ENCODE results near the gene RNASE4. TPM values are rescaled to one million over a fixed set of nuclear protein-coding genes. Genes with fewer than 3 reads are reported as not detected.

The RNASE4 gene
- total RNA-seq, 2 experiments from 2014 or later: 0.11 to 0.38 TPM

- DNase-seq: no peak
- peaks cover 77% of the 10 kb centered on the region for H3K27me3 Mint-ChIP-seq
- H3K36me3 ChIP-seq (ENCODE audit: insufficient read depth, low read length): no peaks in the 10 kb centered on the region
- ChIA-PET POLR2A (no interaction called here), CTCF (interaction anchor here (0.6 kb wide), 1 partner anchor 43 kb away, joined by 3 read pairs; no protein-coding TSS in a partner anchor)
- no peak overlapping the region for H3K4me3 ChIP-seq (ENCODE audit: low read length)
- no peak overlapping the region for H3K27ac Mint-ChIP-seq
- H3K9me3 ChIP-seq (ENCODE audit: control insufficient read depth in 1 of 2, insufficient read depth in 1 of 2, low read length in 2 of 2): peaks cover 0 to 6% of the 10 kb centered on the region in 2 experiments
- TF ChIP-seq CTCF (IDR thresholded peaks at IDR 0.05): no peak
- H3K4me1 ChIP-seq (ENCODE audit: insufficient read depth, low read length): peaks cover 25% of the 10 kb centered on the region
- H3K27me3 ChIP-seq (ENCODE audit: control insufficient read depth in 1 of 2, insufficient read depth in 2 of 2, low read length in 2 of 2): peaks cover 36 to 52% of the 10 kb centered on the region in 2 experiments
- peaks cover 27% of the 10 kb centered on the region for H3K4me1 Mint-ChIP-seq (ENCODE audit: low read depth)
- no peaks in the 10 kb centered on the region for H3K36me3 Mint-ChIP-seq (ENCODE audit: low read depth)
- no peak overlapping the region for H3K27ac ChIP-seq (ENCODE audit: low read depth in 1 of 2, low read length in 2 of 2)
- H3K9me3 Mint-ChIP-seq: no peaks in the 10 kb centered on the region
- intact Hi-C loops (cut with DNase I, micrococcal nuclease): no loop called here
- ATAC-seq (ENCODE audit: poor library complexity): no peak
- no peak overlapping the region for H3K4me3 Mint-ChIP-seq
Measured at GRCh38 chr14:20655851-20656250, 28.5 kb upstream of the RNASE4 start.

GRCh38 chr14:20656274-20656673, 28.1 kb upstream of the RNASE4 start:
- Histone ChIP-seq H3K9me3 (ENCODE audit: control insufficient read depth in 1 of 2, insufficient read depth in 1 of 2, low read length in 2 of 2) (peaks cover 0 to 6% of the 10 kb centered on the region in 2 experiments), H3K27me3 (ENCODE audit: control insufficient read depth in 1 of 2, insufficient read depth in 2 of 2, low read length in 2 of 2) (peaks cover 36 to 51% of the 10 kb centered on the region in 2 experiments), H3K4me1 (ENCODE audit: insufficient read depth, low read length) (peaks cover 25% of the 10 kb centered on the region), H3K27ac (ENCODE audit: low read depth in 1 of 2, low read length in 2 of 2) (no peak overlapping the region), H3K36me3 (ENCODE audit: insufficient read depth, low read length) (no peaks in the 10 kb centered on the region), H3K4me3 (ENCODE audit: low read length) (no peak overlapping the region)
- H3K36me3 Mint-ChIP-seq (ENCODE audit: low read depth): no peaks in the 10 kb centered on the region
- H3K4me3 Mint-ChIP-seq: no peak overlapping the region
- DNase-seq (no peak), ATAC-seq (ENCODE audit: poor library complexity) (no peak)
- no peak for TF ChIP-seq CTCF (IDR thresholded peaks at IDR 0.05)
- CTCF ChIA-PET: interaction anchor here (0.6 to 5.7 kb wide), 2 partner anchors 35 to 43 kb away, joined by 3 to 27 read pairs; no protein-coding TSS in a partner anchor
- H3K27ac Mint-ChIP-seq: no peak overlapping the region
- intact Hi-C loops (cut with DNase I, micrococcal nuclease): no loop called here
- peaks cover 28% of the 10 kb centered on the region for H3K4me1 Mint-ChIP-seq (ENCODE audit: low read depth)
- H3K27me3 Mint-ChIP-seq: peaks cover 75% of the 10 kb centered on the region
- POLR2A ChIA-PET: no interaction called here
- H3K9me3 Mint-ChIP-seq: no peaks in the 10 kb centered on the region

GRCh38 chr14:20657216-20658211, 26.8 kb upstream of the RNASE4 start:
- H3K4me1 Mint-ChIP-seq (ENCODE audit: low read depth): peaks cover 37% of the 10 kb centered on the region
- peak; percentile 17 for TF ChIP-seq CTCF (IDR thresholded peaks at IDR 0.05)
- Histone ChIP-seq H3K27ac (ENCODE audit: low read depth in 1 of 2, low read length in 2 of 2) (no peak overlapping the region), H3K9me3 (ENCODE audit: control insufficient read depth in 1 of 2, insufficient read depth in 1 of 2, low read length in 2 of 2) (peaks cover 0 to 6% of the 10 kb centered on the region in 2 experiments), H3K36me3 (ENCODE audit: insufficient read depth, low read length) (no peaks in the 10 kb centered on the region), H3K4me1 (ENCODE audit: insufficient read depth, low read length) (peaks cover 25% of the 10 kb centered on the region), H3K27me3 (ENCODE audit: control insufficient read depth in 1 of 2, insufficient read depth in 2 of 2, low read length in 2 of 2) (peaks cover 31 to 41% of the 10 kb centered on the region in 2 experiments), H3K4me3 (ENCODE audit: low read length) (no peak overlapping the region)
- peak in 7 of 14 experiments; percentile 12 to 69 (median 31) for DNase-seq
- intact Hi-C loops (cut with DNase I, micrococcal nuclease): no loop called here
- POLR2A ChIA-PET: interaction anchor here (1.5 to 2.9 kb wide), 2 partner anchors 24 to 26 kb away, joined by 4 to 13 read pairs; no protein-coding TSS in a partner anchor
- H3K9me3 Mint-ChIP-seq: no peaks in the 10 kb centered on the region
- H3K4me3 Mint-ChIP-seq: no peak overlapping the region
- peaks cover 62% of the 10 kb centered on the region for H3K27me3 Mint-ChIP-seq
- H3K27ac Mint-ChIP-seq: no peak overlapping the region
- CTCF ChIA-PET: interaction anchor here (0.9 to 5.7 kb wide), 5 partner anchors 23 to 313 kb away, joined by 3 to 27 read pairs (median 3); no protein-coding TSS in a partner anchor
- no peaks in the 10 kb centered on the region for H3K36me3 Mint-ChIP-seq (ENCODE audit: low read depth)
- peak; percentile 76 for ATAC-seq (ENCODE audit: poor library complexity)

Measured in CD4-positive, alpha-beta T cell (primary cell).